ENCODE results near the gene MVB12B. TPM values are rescaled to one million over a fixed set of nuclear protein-coding genes. Genes with fewer than 3 reads are reported as not detected.

MVB12B gene
- total and polyA plus RNA-seq, 8 donors = 19.9 to 25.3 (median 22.8) TPM

DNA sequence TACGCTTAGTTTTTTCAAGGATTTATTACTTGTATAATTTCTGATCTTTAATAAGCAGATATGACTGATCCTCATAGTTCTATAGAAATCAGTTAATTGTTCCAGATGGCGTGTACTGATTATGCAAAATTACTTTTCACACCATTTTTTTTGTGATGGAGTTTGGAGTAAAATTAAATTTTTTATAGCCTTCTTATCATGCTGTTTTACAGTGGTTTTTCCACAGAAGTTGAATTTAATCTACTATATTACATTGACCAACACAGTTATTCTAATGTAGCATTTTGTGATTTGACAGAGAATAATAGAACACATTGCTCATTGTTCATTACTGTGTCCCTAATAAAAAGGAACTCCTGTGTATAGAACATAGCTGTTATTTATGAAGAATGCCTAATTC is 111.1 kb downstream of the MVB12B start:
- DNase-seq (no peak), ATAC-seq (no peak)
- TF ChIP-seq, protein P1, sequence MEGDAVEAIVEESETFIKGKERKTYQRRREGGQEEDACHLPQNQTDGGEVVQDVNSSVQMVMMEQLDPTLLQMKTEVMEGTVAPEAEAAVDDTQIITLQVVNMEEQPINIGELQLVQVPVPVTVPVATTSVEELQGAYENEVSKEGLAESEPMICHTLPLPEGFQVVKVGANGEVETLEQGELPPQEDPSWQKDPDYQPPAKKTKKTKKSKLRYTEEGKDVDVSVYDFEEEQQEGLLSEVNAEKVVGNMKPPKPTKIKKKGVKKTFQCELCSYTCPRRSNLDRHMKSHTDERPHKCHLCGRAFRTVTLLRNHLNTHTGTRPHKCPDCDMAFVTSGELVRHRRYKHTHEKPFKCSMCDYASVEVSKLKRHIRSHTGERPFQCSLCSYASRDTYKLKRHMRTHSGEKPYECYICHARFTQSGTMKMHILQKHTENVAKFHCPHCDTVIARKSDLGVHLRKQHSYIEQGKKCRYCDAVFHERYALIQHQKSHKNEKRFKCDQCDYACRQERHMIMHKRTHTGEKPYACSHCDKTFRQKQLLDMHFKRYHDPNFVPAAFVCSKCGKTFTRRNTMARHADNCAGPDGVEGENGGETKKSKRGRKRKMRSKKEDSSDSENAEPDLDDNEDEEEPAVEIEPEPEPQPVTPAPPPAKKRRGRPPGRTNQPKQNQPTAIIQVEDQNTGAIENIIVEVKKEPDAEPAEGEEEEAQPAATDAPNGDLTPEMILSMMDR (IDR thresholded peaks at IDR 0.05) = no peak
- H3K27ac ChIP-seq = no peak overlapping the region
- no peaks in the 10 kb centered on the region for H3K9me3 ChIP-seq
- H3K27me3 ChIP-seq = no peaks in the 10 kb centered on the region
- intact Hi-C loops (cut with DNase I) = no loop called here
- no peak overlapping the region for H3K4me3 ChIP-seq
- H3K36me3 ChIP-seq = peaks cover 0 to 5% of the 10 kb centered on the region in 2 donors
- H3K4me1 ChIP-seq = no peaks in the 10 kb centered on the region

DNA sequence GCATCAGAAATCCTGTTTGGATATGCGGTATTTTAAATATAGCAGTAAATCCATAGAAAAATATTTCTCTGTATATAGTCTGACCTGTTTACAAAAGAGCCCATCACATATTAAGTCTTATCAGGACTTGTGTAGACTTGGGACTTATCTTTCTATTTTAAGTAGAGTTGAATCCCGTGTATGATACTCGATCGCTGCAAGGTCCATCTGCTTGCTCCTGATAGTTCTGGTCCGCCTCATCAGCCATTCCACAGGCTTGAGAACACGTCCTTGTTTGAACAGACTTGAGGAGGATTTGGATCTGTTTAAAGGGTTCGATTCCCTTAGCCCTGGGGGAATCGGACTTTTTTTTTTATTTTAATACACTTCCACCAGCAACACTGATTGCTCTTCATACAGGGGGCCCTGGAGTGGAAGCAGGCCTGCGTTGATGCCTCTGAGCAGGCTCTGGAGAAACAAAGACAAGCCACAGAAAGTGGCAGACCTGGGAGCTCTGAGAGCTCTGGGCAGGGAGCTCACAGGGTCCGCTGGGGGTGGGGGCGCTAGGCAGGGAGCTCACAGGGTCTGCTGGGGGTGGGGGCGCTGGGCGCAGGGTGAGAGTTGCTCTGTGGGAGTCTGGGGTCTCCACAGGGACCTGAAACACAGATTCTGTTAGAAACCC is 112.2 kb downstream of the MVB12B start:
- DNase-seq = no peak
- no peak for ATAC-seq
- no peaks in the 10 kb centered on the region for H3K4me1 ChIP-seq
- intact Hi-C loops (cut with DNase I) = no loop called here
- no peak overlapping the region for H3K27ac ChIP-seq
- TF ChIP-seq, protein P1 (IDR thresholded peaks at IDR 0.05) = no peak
- H3K36me3 ChIP-seq = peaks cover 0 to 3% of the 10 kb centered on the region in 2 donors
- H3K4me3 ChIP-seq = no peak overlapping the region
- no peaks in the 10 kb centered on the region for H3K9me3 ChIP-seq
- no peaks in the 10 kb centered on the region for H3K27me3 ChIP-seq

DNA sequence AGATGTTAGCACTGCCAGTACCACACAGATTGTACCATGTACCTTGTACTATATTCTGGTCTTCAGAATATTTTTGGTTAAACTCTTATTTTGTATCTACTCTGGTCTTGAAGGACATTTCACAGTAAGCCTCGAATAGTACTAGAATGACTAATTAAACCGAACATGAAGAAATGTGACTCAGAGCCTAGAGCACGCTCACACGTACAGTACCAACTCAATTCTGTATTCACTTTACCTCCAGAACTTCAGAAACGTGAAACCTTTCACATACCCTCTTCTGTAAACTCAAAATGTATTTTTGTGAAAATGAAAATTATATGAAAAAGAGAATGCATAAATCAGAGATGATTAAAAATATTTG is 112.8 kb downstream of the MVB12B start:
- no peak overlapping the region for H3K4me3 ChIP-seq
- ATAC-seq (no peak), DNase-seq (no peak)
- TF ChIP-seq, protein P1 (IDR thresholded peaks at IDR 0.05) = no peak
- intact Hi-C loops (cut with DNase I) = no loop called here
- no peaks in the 10 kb centered on the region for H3K4me1 ChIP-seq
- no peaks in the 10 kb centered on the region for H3K27me3 ChIP-seq
- H3K27ac ChIP-seq = no peak overlapping the region
- no peaks in the 10 kb centered on the region for H3K9me3 ChIP-seq
- H3K36me3 ChIP-seq = peaks cover 0 to 3% of the 10 kb centered on the region in 2 donors

DNA sequence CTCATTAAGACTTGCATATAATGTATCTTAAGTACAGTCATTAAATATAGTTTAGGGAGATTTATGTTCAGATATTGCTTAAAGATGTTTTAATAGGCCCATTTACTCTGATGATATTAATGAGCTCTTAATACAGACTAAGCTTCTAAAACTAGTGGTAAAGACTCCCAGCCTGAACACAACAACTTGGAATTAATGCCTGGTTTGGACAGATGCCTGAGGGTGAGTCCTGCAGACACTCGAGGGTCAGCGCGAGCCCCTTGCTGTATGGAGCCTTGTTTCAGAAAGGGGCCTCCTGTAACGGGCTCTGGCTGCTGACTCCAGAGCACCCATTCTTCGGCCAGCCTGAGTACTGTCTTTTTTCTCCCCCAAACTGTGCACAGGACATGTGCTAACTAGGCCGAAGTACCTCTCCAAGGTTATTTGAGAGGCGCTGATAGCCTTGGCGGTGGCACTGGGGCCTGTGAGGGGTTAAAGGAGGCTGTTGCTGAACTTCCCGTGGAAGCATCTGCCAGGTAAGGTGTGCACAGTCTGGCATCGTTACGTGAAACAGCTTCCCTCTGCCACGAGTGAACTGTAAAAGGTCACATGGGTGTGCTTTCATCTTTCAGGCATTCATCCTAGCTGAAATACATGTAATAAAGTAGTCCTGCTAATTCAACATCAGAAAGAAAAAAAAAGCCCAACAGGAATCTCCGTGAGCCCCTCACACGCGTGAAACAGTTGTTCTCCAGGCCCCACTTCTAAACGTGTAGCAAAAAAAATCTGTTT is 113.4 kb downstream of the MVB12B start:
- TF ChIP-seq, protein P1 (IDR thresholded peaks at IDR 0.05) = no peak
- H3K36me3 ChIP-seq = peaks cover 0 to 3% of the 10 kb centered on the region in 2 donors
- H3K27ac ChIP-seq = no peak overlapping the region
- no peaks in the 10 kb centered on the region for H3K27me3 ChIP-seq
- H3K4me3 ChIP-seq = no peak overlapping the region
- ATAC-seq (no peak), DNase-seq (peak in 1 of 4 donors; percentile 32)
- H3K4me1 ChIP-seq = no peaks in the 10 kb centered on the region
- intact Hi-C loops (cut with DNase I) = no loop called here
- H3K9me3 ChIP-seq = no peaks in the 10 kb centered on the region

DNA sequence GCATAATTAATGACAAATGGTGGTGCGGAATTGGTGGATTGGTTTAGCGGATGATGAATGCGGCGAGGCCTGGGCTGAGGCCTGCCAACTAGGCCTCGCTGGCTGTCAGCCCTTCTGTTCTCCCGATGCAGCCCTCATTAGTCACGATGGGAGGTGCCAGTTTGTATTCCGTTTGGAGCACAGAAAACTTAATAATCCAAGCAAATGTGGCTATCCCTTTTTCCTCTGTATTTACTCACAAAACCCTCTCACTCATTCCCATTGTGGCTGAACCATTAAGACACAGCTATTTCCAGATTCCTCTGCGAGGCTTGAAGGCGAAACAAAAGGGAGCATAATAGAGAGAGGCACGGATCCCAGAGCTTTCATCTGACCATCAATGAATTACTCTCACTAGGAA is 114.3 kb downstream of the MVB12B start:
- intact Hi-C loops (cut with DNase I) = no loop called here
- H3K4me1 ChIP-seq = no peaks in the 10 kb centered on the region
- H3K27ac ChIP-seq = no peak overlapping the region
- H3K27me3 ChIP-seq = no peaks in the 10 kb centered on the region
- DNase-seq (no peak), ATAC-seq (no peak)
- peaks cover 0 to 3% of the 10 kb centered on the region in 2 donors for H3K36me3 ChIP-seq
- TF ChIP-seq, protein P1 (IDR thresholded peaks at IDR 0.05) = no peak
- no peak overlapping the region for H3K4me3 ChIP-seq
- H3K9me3 ChIP-seq = no peaks in the 10 kb centered on the region

Data from left lung (tissue), 10 donors.